MM.1S (cell line): Measurements from ENCODE around the gene KRTAP20-2.

Experiments
- DNase-seq: peaks from one replicate; pipeline ENCODE4 v3.0.0-alpha.2; 2015
- H2AFZ ChIP-seq: fragments of 300-600 bp; sonication (generic); 2 replicates; pipeline ENCODE4 v1.6.0; 2016; ENCODE audit warnings: antibody characterized with exemption, low read length
- H3F3A ChIP-seq: fragments of 300-600 bp; sonication (generic); 2 replicates; pipeline ENCODE4 v1.6.1; 2016; ENCODE audit warnings: mild to moderate bottlenecking, antibody characterized with exemption, low read length, moderate library complexity, mixed read lengths; ENCODE audit not compliant: insufficient read depth
- H3K27ac ChIP-seq: fragments of 300-600 bp; sonication (generic); 2 replicates; pipeline ENCODE4 v1.5.1; 2016; ENCODE audit warnings: mild to moderate bottlenecking, low read length
- H3K27me3 ChIP-seq: fragments of 300-600 bp; sonication (generic); replicated peaks from 2 replicates; pipeline ENCODE4 v1.6.0; 2016; ENCODE audit warnings: low read length; ENCODE audit not compliant: insufficient read depth
- H3K36me3 ChIP-seq: fragments of 300-600 bp; sonication (generic); replicated peaks from 2 replicates; pipeline ENCODE4 v1.6.1; 2016; ENCODE audit warnings: mild to moderate bottlenecking, low read length, mixed read lengths; ENCODE audit not compliant: insufficient read depth
- H3K4me1 ChIP-seq: fragments of 300-600 bp; sonication (generic); 2 replicates; pipeline ENCODE4 v1.6.1; 2016; ENCODE audit warnings: low read length, mixed read lengths
- H3K4me2 ChIP-seq: fragments of 300-600 bp; sonication (generic); 2 replicates; pipeline ENCODE4 v1.6.0; 2016; ENCODE audit warnings: low read depth, low read length
- H3K4me3 ChIP-seq: fragments of 300-600 bp; sonication (generic); 2 replicates; pipeline ENCODE4 v1.5.1; 2016; ENCODE audit warnings: low read length, mixed read lengths
- H3K79me2 ChIP-seq: fragments of 300-600 bp; sonication (generic); 2 replicates; pipeline ENCODE4 v1.6.1; 2016; ENCODE audit warnings: mixed run types, low read length, mixed read lengths
- H3K9ac ChIP-seq: fragments of 300-600 bp; sonication (generic); 2 replicates; pipeline ENCODE4 v1.6.1; 2016; ENCODE audit warnings: low read length, mixed read lengths
- H3K9me2 ChIP-seq: fragments of 300-600 bp; sonication (generic); replicated peaks from 2 replicates; pipeline ENCODE4 v1.6.1; 2016; ENCODE audit warnings: mild to moderate bottlenecking, low read length, mixed read lengths; ENCODE audit not compliant: insufficient read depth
- H3K9me3 ChIP-seq: fragments of 300-600 bp; sonication (generic); replicated peaks from 2 replicates; pipeline ENCODE4 v1.6.1; 2016; ENCODE audit warnings: mild to moderate bottlenecking, low read length, mixed read lengths; ENCODE audit not compliant: insufficient read depth
- H4K20me1 ChIP-seq: fragments of 300-600 bp; sonication (generic); 2 replicates; pipeline ENCODE4 v1.6.1; 2016; ENCODE audit warnings: mild to moderate bottlenecking, low read length, moderate library complexity, mixed read lengths; ENCODE audit not compliant: insufficient read depth
- EZH2 ChIP-seq: fragments of 300-600 bp; sonication (generic); optimal IDR thresholded peaks from 2 replicates; pipeline ENCODE3; 2017; ENCODE audit warnings: low read depth, mild to moderate bottlenecking, antibody characterized with exemption, low read length, mixed read lengths
- EZH2phosphoT487 ChIP-seq: fragments of 300-600 bp; sonication (generic); IDR thresholded peaks from 2 replicates; pipeline ENCODE4 v1.6.1; 2018; ENCODE audit warnings: antibody characterized with exemption, low read length
- TF ChIP-seq, protein P1 (sequence below): fragments of 300-600 bp; sonication (generic); IDR thresholded peaks from 2 replicates; pipeline ENCODE4 v1.5.1; 2016; ENCODE audit warnings: antibody characterized with exemption, low read length, mixed read lengths

The KRTAP20-2 gene

DNA sequence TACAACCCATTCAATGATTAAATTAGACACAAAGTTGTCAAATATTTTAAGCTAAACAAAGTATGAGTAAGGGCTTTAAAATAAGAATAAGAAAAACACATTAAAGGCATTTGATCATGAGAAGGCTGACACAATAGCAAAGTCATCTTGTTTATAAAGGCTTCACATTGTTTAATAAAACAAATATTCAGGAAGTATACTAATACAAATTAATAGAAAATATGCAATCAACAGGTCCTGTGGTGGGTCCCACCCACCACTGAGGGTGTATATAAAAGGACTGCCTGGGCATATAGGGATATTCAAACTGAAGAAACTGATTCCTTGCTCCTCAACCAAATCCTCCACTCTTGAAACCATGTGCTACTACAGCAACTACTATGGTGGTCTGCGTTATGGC, at the start of gene KRTAP20-2:
TSS of gene KRTAP20-2 (plus strand) at position 301 of the 400 bp plus-strand sequence. CDS start at position 359, 58 bp downstream.
- Histone ChIP-seq H2AFZ (no peak within 1 kb of the TSS), H3K4me2 (no peak within 1 kb of the TSS), H3K79me2 (no peaks in the 10 kb centered on the region), H3K4me3 (no peak within 1 kb of the TSS), H3F3A (no peaks in the 10 kb centered on the region), H3K27me3 (no peaks in the 10 kb centered on the region), H3K9me3 (no peaks in the 10 kb centered on the region), H3K9me2 (no peaks in the 10 kb centered on the region), H3K9ac (no peak within 1 kb of the TSS), H4K20me1 (no peaks in the 10 kb centered on the region), H3K36me3 (no peaks in the 10 kb centered on the region), H3K27ac (no peak within 1 kb of the TSS), H3K4me1 (no peaks in the 10 kb centered on the region)
- DNase-seq, result no peak
- TF ChIP-seq EZH2phosphoT487, result no peak
- TF ChIP-seq EZH2, result no peak
- TF ChIP-seq, protein P1, sequence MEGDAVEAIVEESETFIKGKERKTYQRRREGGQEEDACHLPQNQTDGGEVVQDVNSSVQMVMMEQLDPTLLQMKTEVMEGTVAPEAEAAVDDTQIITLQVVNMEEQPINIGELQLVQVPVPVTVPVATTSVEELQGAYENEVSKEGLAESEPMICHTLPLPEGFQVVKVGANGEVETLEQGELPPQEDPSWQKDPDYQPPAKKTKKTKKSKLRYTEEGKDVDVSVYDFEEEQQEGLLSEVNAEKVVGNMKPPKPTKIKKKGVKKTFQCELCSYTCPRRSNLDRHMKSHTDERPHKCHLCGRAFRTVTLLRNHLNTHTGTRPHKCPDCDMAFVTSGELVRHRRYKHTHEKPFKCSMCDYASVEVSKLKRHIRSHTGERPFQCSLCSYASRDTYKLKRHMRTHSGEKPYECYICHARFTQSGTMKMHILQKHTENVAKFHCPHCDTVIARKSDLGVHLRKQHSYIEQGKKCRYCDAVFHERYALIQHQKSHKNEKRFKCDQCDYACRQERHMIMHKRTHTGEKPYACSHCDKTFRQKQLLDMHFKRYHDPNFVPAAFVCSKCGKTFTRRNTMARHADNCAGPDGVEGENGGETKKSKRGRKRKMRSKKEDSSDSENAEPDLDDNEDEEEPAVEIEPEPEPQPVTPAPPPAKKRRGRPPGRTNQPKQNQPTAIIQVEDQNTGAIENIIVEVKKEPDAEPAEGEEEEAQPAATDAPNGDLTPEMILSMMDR, result no peak

DNA sequence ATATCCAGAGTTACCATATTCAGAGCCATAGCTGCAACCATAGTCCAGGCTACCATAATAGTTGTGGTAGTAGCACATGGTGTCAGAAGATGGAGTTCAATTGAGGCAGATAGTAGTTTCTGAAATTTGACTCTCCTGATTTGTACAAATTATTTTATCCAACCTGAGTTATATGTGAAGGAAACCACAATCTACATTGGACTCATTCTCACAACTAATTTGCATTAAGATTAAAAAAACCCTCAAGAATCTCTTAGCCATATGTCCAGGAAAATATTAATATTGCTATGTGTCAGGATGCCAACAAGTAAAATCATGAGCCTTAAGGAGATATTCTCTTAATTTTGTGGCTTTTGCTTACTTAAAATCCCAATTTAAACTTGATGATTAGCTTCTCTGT, 44.7 kb upstream of the KRTAP20-2 start, which contains the start of gene KRTAP22-2:
TSS of gene KRTAP22-2 (minus strand) at position 101 of the 400 bp plus-strand sequence.
- no peaks in the 10 kb centered on the region for H4K20me1 ChIP-seq
- H3K9me2 ChIP-seq, result no peaks in the 10 kb centered on the region
- H3F3A ChIP-seq, result no peaks in the 10 kb centered on the region
- TF ChIP-seq EZH2phosphoT487 (no peak), EZH2 (no peak)
- TF ChIP-seq, protein P1, result no peak
- no peaks in the 10 kb centered on the region for H3K27me3 ChIP-seq
- no peak within 1 kb of the TSS for H3K9ac ChIP-seq
- H3K4me1 ChIP-seq, result no peaks in the 10 kb centered on the region
- no peak within 1 kb of the TSS for H3K27ac ChIP-seq
- H3K79me2 ChIP-seq, result no peaks in the 10 kb centered on the region
- H2AFZ ChIP-seq, result no peak within 1 kb of the TSS
- no peak for DNase-seq
- no peaks in the 10 kb centered on the region for H3K36me3 ChIP-seq
- no peaks in the 10 kb centered on the region for H3K9me3 ChIP-seq
- no peak within 1 kb of the TSS for H3K4me3 ChIP-seq
- no peak within 1 kb of the TSS for H3K4me2 ChIP-seq

DNA sequence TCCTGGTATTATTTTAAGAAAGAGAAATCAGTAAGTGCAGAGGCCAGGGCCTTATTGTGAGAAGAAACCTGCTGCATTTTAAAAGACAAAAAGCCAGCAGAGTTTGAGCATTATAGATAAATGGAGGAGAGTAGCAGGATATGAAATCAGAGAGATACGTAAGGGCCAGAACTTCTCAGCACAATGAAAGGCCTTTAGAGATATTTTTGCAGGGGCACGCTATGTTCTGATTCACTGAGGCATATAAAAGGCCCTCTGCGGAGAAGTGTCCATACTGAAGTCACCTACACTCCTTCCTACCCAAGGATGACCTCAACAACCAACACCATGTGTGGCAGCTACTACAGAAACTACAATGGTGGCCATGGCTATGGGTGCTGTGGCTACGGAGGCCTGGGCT, 42.9 kb upstream of the KRTAP20-2 start, which contains the start of gene KRTAP6-3:
TSS of gene KRTAP6-3 (plus strand) at position 301 of the 400 bp plus-strand sequence. CDS start at position 307, 6 bp downstream.
- no peaks in the 10 kb centered on the region for H3K36me3 ChIP-seq
- H3K9ac ChIP-seq, result no peak within 1 kb of the TSS
- no peak for DNase-seq
- no peaks in the 10 kb centered on the region for H3K79me2 ChIP-seq
- H3K9me2 ChIP-seq, result no peaks in the 10 kb centered on the region
- no peaks in the 10 kb centered on the region for H3K27me3 ChIP-seq
- H3F3A ChIP-seq, result no peaks in the 10 kb centered on the region
- no peaks in the 10 kb centered on the region for H4K20me1 ChIP-seq
- no peak within 1 kb of the TSS for H3K27ac ChIP-seq
- no peaks in the 10 kb centered on the region for H3K4me1 ChIP-seq
- H2AFZ ChIP-seq, result no peak within 1 kb of the TSS
- no peak within 1 kb of the TSS for H3K4me3 ChIP-seq
- TF ChIP-seq, protein P1, result no peak
- TF ChIP-seq EZH2phosphoT487 (no peak), EZH2 (no peak)
- H3K9me3 ChIP-seq, result no peaks in the 10 kb centered on the region
- no peak within 1 kb of the TSS for H3K4me2 ChIP-seq
